GM21737 (cell line): ENCODE data around the gene TRAF6.

ENCODE experiments used
- ATAC-seq: cut with Tn5 transposase; IDR thresholded peaks from one replicate; pipeline ENCODE4 v1.9.1; 2021; ENCODE audit warnings: mild to moderate bottlenecking, moderate library complexity; ENCODE audit not compliant: unreplicated experiment

Gene TRAF6

DNA sequence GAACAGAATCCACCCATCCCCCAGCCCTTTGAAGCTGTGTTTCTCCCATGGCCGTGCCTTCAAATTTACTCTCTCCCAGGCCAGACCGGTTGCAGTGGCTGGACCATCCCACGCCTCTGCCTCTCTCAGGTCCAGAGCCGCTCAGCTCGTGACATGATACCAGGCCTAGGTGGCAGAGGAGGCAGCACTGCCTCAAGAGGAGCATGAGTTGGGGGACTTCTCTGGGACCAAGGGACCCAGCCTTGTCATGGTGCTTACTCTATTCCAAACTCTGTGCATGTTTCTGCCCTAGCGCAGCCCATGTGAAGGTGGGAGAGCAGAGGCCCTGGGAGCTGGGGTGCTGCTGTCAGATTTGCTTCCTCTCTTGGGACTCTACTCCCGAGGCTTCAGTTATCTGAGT, 51.0 kb downstream of the TRAF6 start:
- no peak for ATAC-seq

DNA sequence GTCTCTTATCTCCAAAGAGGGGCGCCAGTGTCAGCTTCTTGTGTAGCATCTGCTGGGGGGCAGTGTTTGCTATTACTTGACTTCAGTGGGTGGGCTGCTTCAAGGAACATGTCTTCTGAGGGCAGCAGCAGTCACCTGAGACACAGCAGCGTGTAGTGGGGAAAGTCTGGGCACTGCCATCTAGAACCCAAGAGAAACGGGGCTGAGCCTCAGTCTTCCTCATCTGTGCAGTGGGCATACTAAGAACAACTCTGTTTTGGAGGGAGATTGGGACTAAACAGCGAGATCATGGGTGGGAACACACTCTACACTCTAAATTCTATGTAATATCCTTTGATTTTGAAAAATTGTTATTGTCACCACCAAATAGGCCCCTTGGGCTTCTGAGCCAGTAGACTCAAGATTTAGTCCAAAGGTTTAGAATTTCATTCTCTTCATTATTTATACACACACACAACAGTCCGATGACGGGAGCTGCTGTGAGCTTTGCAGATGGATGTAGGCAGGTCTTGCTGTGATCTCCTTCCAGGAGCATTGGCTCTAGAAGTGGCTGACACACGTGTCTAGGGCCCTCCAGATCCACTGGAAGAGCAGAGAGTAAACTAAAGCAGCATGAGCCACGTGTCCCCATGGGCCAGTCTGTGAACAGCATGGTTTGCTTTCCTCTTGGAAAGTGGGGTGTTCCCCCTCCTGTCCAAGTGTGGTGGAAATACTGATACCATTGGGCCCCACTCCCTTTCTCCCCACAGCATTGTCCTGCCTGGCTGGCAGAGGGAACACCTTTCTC, 51.8 kb downstream of the TRAF6 start:
- ATAC-seq = no peak

DNA sequence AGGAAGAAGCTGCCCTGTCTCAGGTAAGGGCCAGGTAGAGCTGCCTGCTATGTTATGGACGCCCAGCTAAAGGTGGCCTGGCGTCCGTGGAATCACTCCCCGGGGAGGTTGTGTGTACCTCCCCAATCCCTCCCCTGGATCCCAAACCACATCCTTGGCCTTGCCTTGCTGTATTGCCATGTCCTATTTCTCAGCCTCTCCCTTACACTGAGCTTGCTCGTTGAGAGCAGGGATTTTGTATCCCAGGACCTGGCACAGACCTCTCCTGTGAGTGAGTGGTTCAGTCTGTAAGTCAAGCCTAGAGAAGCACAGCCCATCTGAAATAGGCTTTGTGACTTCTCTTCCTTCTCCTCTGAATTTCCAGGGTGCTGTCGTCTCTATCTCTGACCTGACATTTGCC, 53.9 kb downstream of the TRAF6 start:
- no peak for ATAC-seq

DNA sequence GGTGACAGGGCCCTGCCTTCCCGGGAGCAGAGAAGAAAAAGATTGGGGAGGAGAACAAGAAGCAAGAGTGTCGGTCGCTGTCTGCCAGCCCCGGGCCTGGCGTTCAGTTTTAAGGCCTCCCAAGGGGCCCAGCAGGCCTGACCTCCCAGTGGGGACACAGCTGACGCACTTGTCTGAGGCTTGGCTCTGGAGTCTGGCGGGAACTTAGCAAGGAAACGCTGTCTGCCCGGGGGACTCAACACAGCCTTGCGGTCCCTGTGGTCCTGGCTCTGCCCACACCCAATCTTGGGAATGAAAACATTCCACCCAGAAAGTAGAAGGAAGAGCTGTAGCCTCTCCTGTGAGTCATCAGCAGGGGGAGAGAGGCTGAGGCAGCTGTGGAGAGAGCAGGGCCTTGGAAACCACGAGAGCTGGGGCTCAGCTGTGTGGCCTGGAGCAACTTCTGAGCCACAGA, 54.4 kb downstream of the TRAF6 start:
- no peak for ATAC-seq

DNA sequence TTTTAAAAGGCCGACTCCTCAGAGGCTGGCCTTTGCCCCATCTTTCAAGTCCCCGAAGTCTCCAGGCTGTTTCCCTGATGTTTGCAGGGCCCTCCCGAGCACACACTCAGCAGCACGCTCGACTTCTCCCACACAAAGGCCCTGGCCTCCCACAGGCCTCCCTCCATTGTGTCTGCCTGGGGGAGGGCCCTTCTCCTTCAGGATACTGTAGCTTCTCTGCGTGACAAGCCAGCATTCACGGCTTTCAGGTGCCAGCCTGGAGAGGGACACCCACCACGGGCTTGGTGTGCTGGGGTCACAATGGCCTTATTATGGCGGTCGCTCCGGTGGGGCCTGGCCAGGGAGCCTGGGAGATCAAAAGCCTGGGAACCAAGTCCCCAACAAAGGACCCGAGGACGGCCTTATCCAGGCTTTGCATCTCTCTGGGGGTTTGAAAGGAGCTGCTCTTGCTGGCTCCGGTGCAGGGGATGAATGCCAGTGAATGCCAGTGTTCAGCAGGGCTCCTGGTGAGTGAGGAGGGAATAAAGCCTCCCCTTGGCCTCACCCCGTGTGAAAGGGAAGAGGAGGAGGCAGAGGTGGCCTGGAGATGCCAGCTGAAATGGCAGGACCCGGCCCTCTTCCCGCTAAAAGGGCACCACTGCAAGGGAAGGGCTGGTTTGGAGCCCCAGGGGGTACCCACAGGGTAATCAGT, 55.0 kb downstream of the TRAF6 start:
- ATAC-seq = no peak

DNA sequence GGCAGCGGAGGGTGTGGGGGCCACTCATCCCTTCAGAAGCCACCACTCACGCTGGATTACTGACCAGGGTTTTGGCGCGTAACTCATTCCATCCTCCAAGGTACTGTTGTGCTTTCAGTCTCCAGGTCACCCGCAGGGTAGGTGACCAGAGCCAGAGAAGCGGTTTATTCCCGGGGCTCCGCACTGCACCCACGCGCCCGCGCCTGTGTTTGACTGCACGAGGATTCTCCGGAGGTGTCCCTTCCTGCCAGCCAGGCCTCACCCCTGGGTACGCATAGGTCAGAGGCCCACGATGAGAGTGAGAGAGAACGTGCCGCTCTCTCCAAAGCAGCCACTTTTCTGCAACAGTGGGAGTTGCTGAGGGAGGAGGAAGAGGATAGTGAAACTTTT, 55.5 kb downstream of the TRAF6 start:
- ATAC-seq = no peak

DNA sequence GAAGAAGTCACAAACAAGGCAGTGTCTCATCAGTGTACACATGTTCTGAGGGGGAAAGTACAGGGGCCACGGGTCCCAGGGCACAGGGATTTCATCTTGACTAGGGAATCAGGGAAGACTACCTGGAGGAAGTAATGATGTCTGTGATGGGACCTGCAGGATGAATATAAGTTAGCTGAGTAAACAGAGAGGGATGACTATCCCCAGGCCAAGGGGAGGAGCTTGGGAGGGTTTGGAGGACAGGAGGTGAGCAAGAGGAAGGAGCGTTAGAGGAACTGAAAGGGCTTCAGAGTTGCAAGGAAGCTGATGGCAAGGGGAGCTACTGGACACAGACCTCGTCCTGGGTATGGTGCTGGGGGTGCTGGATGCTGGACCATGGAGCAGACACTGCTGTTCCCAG, 56.4 kb downstream of the TRAF6 start:
- ATAC-seq = no peak

DNA sequence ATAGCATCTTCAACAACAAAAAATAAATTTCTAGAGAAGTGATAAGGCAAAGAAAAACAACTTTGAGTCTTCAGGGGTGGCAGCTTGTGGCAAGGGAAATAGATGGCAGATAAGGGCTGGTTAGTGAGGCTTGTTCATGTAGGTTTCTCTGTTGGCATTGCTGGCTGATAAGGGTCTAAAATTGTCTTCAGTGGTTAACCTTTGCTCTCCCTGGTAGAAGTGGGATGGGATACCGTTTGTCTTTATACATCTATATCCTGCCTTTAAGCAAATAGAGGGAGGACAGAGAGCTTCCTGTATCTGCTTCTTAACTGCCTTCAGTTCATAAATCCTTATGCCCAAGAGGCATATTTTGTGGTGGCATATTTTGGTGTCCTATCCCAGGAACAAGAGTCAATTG, 57.1 kb downstream of the TRAF6 start:
- ATAC-seq = no peak

DNA sequence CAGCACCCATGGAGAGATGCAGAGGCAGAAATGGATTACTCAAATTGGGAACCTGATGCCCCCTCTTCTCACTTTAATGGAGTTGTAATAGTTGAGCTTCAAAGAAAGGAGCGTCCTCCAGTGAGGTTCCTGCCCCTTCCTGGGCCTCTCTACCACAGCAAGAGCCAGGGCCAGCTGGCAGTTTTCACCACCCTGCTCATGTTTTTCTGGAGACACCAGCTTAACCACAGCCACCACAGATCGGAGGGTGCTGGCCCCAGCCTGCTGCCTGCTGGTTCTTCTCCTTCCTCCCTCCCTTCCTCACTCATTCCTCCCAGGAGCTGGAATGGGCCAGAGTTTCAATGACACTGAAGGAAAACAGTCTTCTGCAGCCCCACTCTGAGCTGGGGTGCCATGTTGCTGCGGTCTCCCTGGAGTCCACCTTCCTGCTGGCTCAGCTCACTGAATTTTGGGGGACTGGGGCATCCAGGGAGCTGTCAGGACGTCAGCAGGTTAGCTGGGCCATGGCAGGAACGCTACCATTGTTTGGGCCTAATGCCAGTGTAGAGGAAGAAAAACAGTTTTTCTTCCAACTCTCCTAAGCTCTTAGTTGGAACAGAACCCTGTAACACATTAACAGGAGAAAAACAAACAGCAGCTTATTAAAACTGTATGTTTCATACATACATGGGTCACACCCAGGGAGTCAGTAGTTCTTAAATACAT, 57.7 kb downstream of the TRAF6 start:
- no peak for ATAC-seq

DNA sequence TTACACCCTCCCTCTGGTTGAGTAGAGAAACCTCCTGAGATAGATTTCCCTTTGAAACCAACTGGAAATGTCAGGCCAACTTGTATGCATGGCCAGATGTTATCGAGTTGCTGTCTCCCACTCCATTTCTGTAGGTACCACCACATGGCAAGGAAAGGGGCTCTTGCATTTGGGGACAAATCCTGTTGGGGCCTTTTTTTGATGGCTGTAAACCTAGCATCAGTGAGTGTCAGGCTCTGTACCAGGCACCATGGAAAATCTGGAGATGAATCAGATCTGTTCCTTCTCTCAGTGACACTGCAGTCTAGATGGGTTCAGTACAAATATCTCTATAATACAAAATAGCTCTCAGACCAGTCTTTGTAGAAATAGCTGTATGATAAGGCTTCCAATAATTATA, 58.4 kb downstream of the TRAF6 start:
- no peak for ATAC-seq

DNA sequence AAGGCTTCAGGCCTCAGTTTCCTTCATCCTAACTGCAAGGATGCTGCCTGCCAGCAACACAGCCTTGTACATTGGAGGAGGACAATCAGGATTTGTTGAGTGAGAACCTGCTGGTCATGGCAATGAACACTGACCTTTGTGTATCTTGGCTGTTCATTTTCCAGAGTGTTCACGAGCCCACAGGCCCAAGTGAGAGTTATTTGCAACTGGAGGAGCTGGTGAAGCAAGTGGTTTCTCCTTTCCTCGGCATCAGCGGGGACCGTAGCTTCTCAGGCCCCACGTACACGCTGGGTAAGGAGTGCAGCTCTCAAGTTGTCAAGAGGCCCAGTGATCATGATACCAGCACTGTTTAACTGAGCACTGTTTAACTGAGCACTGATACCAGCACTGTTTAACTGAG, 59.0 kb downstream of the TRAF6 start:
- ATAC-seq = no peak

DNA sequence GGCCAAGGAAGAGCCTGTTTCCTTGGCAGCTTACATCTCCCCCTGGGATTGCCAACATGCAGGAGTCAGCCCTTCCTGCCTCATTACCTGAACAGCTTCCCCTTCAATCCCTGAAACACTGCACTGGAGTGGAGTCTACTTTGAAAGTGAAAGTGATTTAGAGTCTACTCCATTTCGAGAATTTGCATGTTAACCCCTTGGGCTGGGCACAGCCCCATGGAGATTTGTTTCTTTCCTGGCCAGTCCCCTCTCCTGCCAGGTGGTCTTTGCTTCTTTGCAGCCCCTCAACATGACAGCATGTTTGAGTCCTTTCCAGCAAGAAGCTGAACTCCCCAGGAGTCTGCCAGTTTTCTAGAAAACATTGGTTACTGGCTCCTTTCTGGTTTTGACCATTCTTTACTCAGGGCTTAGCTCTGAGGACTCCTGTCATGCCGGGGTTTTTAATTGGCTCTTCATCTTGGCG, 59.9 kb downstream of the TRAF6 start:
- ATAC-seq = no peak

DNA sequence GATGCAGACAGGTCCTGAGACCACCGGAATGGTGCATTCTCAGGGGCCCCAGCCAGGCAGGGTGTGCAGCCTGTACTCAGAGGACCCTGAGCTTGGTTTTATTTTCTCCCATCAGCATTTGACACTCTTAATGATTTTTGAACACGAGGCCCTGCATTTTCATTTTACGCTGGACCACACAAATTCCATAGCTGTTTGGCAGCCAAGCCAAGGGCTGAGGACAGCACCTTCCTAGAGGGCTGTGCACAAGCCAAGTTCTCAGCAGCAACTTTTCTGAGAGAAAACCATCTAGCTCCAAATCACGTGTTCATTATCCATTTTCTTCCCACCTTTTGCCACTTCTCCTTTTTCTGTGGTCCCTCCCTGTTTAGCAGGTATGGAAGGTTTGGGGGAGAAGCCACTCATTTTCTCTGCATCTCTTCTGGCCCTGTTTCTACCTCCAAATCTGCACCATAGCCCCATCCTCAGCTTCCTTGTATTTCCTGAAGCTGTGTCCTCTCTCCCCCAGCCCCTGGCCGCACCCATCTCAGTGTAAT, 60.4 kb downstream of the TRAF6 start:
- ATAC-seq = no peak

DNA sequence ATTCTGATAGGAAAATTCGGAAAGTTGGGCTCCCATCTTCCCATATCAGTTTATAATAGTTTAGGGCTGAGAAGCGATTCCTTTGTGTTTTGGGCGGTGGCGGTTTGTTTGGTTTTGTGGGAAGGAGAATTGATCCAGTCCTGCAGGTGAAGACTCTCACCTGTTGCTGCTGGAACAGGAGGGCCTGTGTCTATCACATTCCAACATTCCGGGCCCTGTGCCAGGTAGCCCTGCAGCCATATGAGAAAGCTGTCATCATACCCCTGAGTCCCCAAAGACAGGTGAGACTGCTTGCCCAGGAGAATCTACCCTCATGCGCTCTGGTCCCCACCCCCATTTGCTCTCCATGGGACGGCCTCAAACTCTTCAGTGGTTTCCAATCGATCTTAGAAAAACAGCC, 62.1 kb downstream of the TRAF6 start:
- ATAC-seq = no peak

DNA sequence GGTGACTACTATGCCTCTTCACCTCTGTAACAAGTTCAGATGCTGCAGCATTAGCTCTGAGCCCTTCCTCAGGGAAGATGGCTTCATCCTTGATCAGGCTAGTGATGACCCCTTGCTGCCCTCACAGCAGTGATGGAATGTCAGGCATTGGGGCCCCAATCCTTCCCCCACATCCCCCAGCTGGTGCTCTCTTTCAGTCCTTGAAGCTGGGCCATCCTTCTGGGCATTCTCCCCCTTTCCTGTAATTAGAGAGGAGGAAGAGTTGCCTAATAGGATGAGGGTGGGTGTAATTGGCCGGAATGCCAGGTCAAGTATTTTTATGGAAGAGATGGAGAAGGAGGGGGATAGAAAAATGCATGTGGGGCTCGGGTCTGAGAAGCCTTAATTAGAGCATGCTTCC, 62.6 kb downstream of the TRAF6 start:
- no peak for ATAC-seq

DNA sequence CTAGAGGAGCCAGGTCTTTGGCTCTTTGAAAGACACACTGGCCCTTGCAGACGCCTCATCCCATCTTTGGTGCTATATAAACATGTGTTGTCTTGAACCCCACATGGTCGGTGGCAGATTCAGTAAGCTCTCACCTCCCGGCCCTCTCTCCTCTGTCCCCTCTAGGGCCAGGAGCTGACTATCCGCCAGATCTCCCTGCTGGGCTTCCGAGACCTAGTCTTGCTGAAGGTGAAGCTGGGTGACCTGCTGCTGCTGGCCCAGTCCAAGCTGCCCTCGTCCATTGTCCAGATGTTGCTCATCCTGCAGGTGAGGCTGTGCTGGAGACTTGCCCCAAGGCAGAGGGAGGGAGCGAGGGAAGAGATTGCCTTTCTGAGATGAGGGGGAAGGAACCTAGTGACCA, 63.9 kb downstream of the TRAF6 start:
- ATAC-seq = no peak

DNA sequence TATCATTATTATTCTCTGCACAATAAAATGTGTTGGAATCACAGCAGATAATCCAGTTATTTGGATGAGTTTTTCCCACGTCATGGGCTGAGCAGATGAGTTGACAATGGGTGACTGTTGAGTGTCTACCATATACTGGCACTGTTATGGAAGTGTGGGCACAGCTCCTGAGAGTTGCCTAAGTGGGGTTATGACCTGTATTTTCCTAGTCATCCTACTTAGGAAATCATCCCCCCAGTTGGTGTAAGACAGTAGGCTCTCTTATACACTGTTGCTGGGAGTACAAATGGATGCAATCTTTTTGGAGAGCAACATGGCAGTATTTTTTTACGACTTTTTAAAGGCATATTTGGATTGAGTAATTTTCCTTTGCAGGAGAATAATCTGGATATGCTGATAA, 66.4 kb downstream of the TRAF6 start:
- ATAC-seq = no peak

DNA sequence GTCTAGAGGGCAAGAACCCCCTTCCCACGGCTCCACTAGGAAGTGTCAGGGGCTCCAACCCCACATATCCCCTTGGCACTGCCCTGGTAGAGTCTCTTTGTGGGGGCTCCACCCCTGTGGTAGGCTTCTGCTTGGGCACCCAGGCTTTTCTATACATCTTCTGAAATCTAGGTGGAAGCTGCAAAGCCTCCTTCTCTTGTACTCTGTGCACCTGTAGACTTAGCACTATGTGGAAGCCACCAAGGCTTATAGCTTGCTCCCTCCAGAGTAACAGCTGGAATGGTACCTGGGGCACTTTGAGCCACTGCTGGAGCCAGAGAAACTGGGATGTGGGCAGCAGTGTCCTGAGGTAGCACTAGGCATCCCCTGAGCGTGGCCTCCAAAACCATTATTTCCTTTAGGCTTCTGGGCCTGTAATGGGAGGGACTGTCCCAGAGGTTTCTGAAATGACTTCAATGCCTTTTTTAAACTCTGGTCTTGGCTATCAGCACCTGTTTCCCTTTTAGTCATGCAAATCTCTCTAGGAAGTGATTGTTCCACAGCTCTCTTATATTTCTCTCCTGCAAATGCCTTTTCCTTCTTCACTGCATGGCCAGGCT, 68.4 kb downstream of the TRAF6 start:
- ATAC-seq = peak; percentile 94

DNA sequence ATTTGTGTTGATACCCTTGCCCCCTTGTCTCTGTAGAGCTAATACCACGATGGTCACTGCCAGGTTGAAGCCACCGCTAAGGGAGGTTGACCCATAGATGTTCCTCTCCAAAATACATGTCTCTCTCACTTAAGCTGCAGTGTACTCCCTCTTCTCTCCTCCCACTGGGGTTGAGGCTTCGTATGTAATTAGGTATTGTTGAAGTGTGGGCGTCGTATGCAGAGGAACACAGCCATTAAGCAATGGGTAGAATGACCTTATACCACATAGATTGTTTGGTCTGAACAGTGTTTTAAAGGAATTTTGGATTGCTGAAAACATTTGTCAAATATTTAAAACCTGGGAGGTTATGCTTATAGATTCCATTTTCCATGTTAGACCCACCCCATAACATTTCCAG, 71.9 kb downstream of the TRAF6 start:
- ATAC-seq = no peak

DNA sequence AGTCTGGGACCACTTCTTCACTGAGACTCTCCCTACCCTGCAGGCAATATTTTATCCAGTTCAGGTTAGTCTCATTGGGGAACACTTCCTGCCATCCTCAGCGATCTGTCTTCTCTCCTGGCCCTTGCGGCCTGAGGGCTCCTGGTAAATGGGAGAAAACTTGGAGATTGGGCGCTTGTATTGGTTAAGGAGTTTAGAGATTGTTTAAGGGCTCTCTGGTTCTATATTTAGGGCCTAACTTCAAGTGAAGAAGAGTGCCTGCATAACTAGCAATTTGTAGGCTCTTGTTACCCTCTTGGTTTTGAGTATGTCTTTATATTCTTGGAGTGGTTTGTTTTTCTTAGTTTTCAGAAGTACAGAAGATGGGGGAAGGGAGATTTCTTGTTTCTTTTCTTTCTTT, 72.7 kb downstream of the TRAF6 start:
- no peak for ATAC-seq
